ENCODE results near the gene FBXW2.

- TF ChIP-seq CTCF (conservative IDR thresholded peaks at IDR 0.05; ENCODE audit: low read length), result no peak
- no peak for TF ChIP-seq EZH2phosphoT487 (IDR thresholded peaks at IDR 0.05; ENCODE audit: borderline replicate concordance, low read depth, low read length)
Observed at GRCh38 chr9:120755044-120755443, 38.2 kb downstream of the FBXW2 start.
